Measurements from ENCODE around the gene PLCB4. TPM values are rescaled to one million over a fixed set of nuclear protein-coding genes. Genes with fewer than 3 reads are reported as not detected.

PLCB4 gene
- total RNA-seq, 1 experiment from 2014 or later: 10.1 TPM

DNA sequence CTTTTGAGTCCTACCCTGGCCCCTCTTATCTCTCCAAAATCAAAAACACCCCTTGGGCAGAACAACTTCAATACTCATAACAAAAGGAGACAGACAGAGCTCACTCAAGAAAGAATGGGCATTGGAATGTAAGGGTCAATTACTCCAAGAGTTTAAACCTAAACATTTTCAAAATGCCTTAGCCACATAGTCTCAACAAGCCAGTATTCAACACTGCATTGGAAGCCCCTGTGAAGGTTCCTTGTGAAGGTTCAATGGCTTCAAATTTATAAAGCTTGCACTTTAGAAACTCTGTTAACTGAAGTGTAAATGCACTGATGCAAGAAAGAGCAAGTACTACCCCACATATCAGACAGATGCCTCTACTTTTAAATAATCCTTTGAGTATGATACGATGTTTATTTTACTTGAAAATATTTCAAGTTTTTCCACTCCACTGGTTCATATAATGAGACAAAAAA is 306.4 kb downstream of the PLCB4 start:
- no peak overlapping the region for H4K91ac ChIP-seq (ENCODE audit: insufficient read length, low read depth, low read length)
- no peaks in the 10 kb centered on the region for H3K27me3 ChIP-seq (ENCODE audit: insufficient read depth, low read length)
- H2BK12ac ChIP-seq (ENCODE audit: insufficient read length, low read depth, low read length): no peak overlapping the region
- no peak overlapping the region for H3K4ac ChIP-seq (ENCODE audit: low read depth, low read length)
- no peak overlapping the region for H3K14ac ChIP-seq (ENCODE audit: insufficient read depth, low read length)
- H3K9ac ChIP-seq (ENCODE audit: extremely low read depth, insufficient read length, low read length): no peak overlapping the region
- no peak overlapping the region for H2BK15ac ChIP-seq (ENCODE audit: low read depth, low read length)
- no peaks in the 10 kb centered on the region; a peak in 2 of 7 replicates for H3K36me3 Mint-ChIP-seq (ENCODE audit: insufficient read depth in 1 of 3, low read depth in 3 of 3)
- H3K27me3 Mint-ChIP-seq (ENCODE audit: low read depth): no peaks in the 10 kb centered on the region
- H3T11ph ChIP-seq (ENCODE audit: low read length): no peak overlapping the region
- no peak for DNase-seq
- H3K27ac ChIP-seq (ENCODE audit: insufficient read length, low read depth, low read length): no peak overlapping the region
- no peak overlapping the region for H2AK5ac ChIP-seq (ENCODE audit: insufficient read length, low read length)
- no peak overlapping the region for H2BK5ac ChIP-seq (ENCODE audit: insufficient read length, low read length)
- no peaks in the 10 kb centered on the region for H3K79me2 ChIP-seq (ENCODE audit: insufficient read depth, low read length)
- H3K4me1 ChIP-seq (ENCODE audit: insufficient read depth, low read length): no peaks in the 10 kb centered on the region; the same call in 1 of the 2 replicates
- no peaks in the 10 kb centered on the region for H3K79me1 ChIP-seq (ENCODE audit: insufficient read depth, low read depth, low read length, poor library complexity, severe bottlenecking)
- H4K8ac ChIP-seq (replicated peaks; ENCODE audit: insufficient read length, low read depth, low read length): no peak overlapping the region
- H2AFZ ChIP-seq (ENCODE audit: low read length): no peak overlapping the region
- peaks cover 21 to 30% of the 10 kb centered on the region in 2 experiments for H3K4me1 Mint-ChIP-seq
- no peak overlapping the region for H2BK20ac ChIP-seq (ENCODE audit: low read depth, low read length, poor library complexity, severe bottlenecking)
- no peaks in the 10 kb centered on the region for H3K9me3 Mint-ChIP-seq
- H4K5ac ChIP-seq (ENCODE audit: insufficient read length, low read depth, low read length): no peak overlapping the region
- no CpG with 5 or more reads among the region's 1 CpG for WGBS (ENCODE audit: extremely low coverage, insufficient read length, low lambda C conversion rate)
- no peak overlapping the region for H3K56ac ChIP-seq (ENCODE audit: insufficient read length, low read depth, low read length)
- H3K9me3 ChIP-seq (ENCODE audit: control insufficient read depth, low read depth, low read length): no peaks in the 10 kb centered on the region
- H4K20me1 ChIP-seq (ENCODE audit: control insufficient read depth, insufficient read depth, insufficient read length): no peaks in the 10 kb centered on the region
- TF ChIP-seq, protein P1, sequence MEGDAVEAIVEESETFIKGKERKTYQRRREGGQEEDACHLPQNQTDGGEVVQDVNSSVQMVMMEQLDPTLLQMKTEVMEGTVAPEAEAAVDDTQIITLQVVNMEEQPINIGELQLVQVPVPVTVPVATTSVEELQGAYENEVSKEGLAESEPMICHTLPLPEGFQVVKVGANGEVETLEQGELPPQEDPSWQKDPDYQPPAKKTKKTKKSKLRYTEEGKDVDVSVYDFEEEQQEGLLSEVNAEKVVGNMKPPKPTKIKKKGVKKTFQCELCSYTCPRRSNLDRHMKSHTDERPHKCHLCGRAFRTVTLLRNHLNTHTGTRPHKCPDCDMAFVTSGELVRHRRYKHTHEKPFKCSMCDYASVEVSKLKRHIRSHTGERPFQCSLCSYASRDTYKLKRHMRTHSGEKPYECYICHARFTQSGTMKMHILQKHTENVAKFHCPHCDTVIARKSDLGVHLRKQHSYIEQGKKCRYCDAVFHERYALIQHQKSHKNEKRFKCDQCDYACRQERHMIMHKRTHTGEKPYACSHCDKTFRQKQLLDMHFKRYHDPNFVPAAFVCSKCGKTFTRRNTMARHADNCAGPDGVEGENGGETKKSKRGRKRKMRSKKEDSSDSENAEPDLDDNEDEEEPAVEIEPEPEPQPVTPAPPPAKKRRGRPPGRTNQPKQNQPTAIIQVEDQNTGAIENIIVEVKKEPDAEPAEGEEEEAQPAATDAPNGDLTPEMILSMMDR (conservative IDR thresholded peaks at IDR 0.05): no peak
- H2BK120ac ChIP-seq (ENCODE audit: low read depth, low read length, poor library complexity, severe bottlenecking): no peak overlapping the region
- H3K4me2 ChIP-seq (ENCODE audit: insufficient read depth, insufficient read length, low read length): peak overlapping the region; percentile 8
- peak overlapping the region; percentile 16 to 55 (median 37); a peak in 6 of 7 replicates for H3K27ac Mint-ChIP-seq
- no peaks in the 10 kb centered on the region for H3K23me2 ChIP-seq (ENCODE audit: insufficient read length, low read depth, low read length, poor library complexity, severe bottlenecking)
- H3K23ac ChIP-seq (ENCODE audit: insufficient read length, low read depth, low read length): no peak overlapping the region
- H3K4me3 Mint-ChIP-seq: no peak overlapping the region
- H3K18ac ChIP-seq (ENCODE audit: insufficient read length, low read depth, low read length): no peak overlapping the region
